ENCODE measurements around the gene TESMIN.
A peak's percentile ranks its signal among the peaks of the same experiment; 100 is the strongest.

TESMIN gene

DNA sequence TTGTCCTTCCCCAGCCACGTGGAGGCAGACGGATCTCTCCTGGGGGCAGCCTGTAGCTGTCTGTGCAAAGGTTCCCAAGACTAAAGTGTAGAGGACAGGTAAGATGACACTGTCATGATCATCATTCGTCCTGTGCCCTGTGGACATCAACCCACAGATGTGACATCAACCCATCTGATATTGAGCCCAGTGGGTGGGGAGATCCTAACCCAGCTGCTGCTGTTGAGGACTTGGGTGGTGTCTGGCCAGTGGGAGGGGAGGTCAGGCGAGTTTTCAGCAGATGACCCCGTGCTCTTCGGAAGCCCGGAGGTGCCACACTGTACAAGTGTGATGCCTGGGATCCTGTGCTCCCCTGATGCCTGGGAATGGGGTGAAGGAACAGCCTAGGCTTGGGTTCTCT is 68.2 kb downstream of the TESMIN start:
- no peak for DNase-seq (ENCODE audit: low read depth)

GRCh38 chr11:68682531-68682961 is 68.8 kb downstream of the TESMIN start:
- DNase-seq (ENCODE audit: low read depth): no peak

DNA sequence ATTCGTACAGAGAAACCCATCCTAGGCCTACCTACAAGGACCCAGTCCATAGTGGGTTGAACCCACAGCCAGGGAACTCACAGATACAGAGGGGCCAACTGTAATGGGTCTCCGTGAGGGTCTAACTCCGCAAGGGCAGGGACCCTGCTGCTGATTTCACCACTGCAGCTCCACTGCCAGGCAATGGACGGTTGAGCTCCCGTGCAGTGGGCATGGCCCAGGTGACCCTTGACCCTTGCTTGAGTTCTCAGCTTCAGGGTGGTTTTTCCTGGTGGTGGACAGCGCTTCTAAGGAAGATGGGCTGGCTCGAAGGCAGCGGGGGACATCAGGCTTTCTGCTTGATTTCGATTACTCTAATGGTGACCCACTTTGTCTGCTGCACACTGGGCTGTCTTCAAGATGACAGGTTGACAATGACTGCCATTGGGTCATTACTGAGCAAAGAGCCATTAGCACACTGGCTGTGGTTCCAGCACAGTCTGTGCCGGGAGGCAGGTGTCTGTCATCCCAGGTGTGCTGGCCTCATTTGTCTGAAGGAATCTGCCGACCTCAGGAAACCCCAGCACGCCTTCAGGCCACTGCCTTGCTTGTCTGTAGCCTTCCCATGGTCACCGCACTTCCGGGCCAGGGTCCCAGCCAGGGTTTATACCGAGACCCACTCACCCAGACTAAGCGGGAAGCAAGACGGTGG is 70.6 kb downstream of the TESMIN start:
- no peak for DNase-seq (ENCODE audit: low read depth)

GRCh38 chr11:68678031-68678441 is 73.3 kb downstream of the TESMIN start:
- DNase-seq (ENCODE audit: low read depth): no peak

DNA sequence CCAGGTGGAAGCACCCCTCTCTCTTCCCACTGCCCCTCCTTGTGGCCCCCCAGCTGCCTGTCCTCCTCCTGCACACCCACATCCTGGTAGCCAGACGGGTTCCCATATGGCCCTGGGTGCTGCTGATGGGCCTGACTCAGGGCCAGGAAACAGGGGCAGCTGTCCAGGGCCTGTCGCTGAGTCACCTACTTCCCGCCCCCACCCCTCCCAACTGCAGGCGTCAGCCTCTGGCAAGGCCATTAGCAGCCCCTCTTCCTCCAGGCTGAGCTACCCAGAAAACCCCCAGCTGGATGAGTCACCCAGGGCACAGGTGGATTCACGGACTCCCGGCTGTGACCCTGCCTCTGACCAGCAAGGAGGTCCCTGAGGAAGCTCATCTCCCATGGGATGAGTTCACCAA is 73.9 kb downstream of the TESMIN start:
- peak; percentile 73 for DNase-seq (ENCODE audit: low read depth)

DNA sequence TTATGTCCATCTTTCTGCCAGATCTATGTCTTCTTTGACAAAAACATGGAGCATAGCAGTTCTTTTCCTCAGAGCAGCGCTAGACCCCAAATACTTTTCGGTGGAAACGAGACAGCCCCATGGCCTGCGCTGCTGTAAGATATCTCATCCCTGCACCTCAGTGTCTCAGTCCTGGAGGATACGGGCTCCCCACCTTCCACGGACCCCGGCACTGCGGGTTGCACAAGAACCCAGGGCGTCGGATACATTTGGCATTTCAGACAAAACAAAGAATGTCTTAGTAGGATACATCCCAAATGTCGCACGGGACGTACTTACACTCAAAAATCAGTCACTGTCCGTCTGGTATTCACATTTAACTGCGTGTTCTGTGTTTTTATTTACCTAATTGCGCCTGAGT is 76.9 kb downstream of the TESMIN start:
- no peak for DNase-seq (ENCODE audit: low read depth)

- DNase-seq (ENCODE audit: low read depth): no peak
Observed at GRCh38 chr11:68673991-68674390, 77.3 kb downstream of the TESMIN start.

DNA sequence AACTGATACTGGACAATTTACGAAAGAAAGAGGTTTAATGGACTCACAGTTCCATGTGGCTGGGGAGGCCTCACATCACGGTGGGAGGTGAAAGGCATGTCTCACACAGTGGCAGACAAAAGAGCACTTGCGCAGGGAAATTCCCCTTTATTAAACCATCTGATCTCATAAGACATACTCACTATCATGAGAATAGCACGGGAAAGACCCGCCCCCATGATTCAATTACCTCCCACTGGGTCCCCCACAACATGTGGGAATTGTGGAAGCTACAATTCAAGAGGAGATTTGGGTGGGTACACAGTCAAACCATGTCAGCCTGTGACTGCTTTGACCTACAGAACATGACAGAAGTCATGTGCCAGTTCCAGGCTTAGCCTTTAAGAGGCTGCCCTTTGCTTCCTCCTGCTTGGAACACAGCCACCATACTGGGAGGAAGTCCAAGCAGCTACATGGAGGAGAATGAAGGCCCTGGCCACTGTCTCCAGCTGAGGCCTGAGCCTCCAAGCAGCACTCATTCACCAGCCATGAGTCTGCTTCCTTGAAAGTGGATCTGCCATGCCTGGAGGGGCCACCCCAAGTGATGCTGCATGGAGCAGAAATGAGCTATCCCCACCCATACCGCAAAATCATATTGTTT is 77.9 kb downstream of the TESMIN start:
- no peak for DNase-seq (ENCODE audit: low read depth)

- no peak for DNase-seq (ENCODE audit: low read depth)
Observed at GRCh38 chr11:68670208-68670992, 80.9 kb downstream of the TESMIN start.

DNA sequence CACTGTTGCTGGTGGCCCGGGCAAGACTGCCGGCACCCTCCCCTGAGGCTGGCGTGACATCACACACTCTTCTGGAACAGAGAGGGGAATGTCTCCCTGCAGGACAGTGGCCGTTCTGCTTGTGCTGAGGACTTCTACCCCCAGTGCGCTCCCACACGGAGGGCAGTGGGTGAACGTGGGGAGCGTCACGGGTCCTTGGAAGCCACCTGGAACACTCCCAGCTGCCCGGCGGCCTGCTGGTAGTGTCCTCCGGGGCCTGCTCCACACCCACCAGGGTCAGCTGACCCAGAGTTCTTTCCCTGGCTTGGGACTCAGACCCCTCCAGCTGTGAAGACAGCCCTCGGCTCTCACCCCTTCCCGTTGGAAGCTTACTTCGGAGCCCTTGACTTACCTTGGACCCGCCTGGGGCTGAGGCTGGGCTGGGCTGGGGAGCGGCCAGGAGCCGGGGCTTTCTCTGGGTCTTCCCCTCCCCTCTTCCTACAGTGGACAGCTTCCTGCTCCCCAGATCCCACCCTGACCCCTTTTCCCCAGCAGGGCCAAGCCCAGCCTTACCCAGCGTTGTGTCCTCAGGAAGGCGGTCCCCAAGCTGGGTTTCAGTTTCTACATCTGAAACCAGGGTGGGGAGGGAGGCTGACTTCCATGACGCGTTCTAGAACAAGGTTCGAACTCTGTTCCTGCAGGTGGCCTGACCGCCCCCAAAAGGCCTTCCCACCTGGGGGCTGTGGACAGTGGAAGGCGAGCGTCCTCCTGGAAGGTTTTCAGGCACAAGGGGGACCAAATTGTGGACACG is 81.8 kb downstream of the TESMIN start:
- DNase-seq (ENCODE audit: low read depth): no peak

DNA sequence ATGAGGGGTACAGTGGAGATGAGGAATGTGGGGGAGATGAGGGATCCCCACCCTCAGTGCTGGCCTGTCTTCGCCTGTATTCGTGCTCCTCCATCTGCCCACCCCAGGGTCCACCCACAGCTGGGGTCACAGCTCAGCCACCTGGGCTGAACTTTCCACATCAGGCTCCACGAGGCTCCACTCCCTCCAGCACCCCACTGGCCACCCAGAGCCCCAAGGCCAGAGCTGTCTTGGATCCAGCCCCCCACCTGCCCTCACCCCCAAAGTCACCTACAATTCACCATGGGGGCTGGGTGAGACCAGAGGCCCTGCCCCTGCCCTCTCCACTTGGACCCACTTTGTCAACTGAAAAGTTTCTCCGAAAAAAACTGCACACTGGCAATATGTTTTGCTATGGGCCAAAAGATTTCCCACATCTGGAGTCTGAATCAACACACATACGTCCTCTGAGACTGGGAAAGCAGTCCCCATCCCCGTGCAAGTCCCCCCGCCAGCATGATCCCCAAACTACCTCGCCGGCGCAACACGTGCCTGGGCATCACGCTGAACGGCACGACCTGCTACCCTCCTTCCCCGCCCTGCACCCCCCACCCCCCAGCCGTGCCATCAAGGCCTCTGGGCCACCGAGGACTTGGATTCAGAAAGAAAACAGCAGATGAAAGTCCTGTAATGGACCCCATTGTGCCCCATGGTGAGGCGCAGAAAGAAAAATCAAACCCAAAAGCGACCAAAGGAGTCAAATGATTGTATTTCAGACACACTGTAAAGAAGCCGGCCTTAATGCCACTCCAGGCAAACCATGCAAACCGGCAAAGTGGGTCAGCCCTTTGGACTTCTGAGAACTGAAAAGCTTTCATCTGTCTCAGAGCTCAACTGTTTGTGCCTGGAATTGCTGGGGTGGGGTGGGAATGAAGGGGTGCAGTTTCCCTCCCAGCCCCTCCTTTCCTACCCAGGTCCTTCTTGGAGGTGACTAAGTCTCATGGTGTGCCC is 83.5 kb downstream of the TESMIN start:
- no peak for DNase-seq (ENCODE audit: low read depth)

DNA sequence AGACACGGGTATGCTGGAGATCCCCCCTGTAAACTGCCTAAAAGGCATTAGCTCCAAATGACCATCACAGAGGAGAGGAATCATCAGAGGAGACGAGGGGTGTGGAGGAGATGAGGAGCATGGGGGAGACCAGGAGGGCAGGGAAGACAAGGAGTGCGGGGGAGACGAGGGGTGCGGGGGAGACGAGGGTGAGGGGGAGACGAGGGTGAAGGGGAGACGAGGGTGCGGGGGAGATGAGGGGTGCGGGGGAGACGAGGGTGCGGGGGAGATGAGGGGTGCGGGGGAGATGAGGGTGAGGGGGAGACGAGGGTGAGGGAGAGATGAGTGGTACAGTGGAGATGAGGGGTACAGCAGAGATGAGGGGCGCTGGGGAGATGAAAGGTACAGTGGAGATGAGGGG is 84.5 kb downstream of the TESMIN start:
- DNase-seq (ENCODE audit: low read depth): no peak

DNA sequence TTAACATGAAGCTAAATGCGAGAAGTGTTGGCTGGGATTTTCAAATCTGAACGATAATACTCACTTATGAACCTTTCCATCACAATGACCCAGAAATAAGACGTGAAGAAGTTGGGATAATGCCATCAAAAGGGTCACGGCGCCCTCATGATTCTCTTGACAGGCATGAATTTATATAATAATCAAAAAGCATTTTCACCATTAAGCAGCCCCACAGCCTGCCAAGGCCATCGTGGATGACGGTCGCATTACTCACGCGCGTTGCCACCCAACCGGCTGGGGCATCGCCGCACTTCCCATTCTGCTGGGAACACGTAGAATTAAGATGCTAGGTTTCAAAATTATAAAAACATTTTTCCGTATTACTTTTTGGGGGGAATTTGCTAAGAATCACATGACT is 85.9 kb downstream of the TESMIN start:
- DNase-seq (ENCODE audit: low read depth): no peak

DNA sequence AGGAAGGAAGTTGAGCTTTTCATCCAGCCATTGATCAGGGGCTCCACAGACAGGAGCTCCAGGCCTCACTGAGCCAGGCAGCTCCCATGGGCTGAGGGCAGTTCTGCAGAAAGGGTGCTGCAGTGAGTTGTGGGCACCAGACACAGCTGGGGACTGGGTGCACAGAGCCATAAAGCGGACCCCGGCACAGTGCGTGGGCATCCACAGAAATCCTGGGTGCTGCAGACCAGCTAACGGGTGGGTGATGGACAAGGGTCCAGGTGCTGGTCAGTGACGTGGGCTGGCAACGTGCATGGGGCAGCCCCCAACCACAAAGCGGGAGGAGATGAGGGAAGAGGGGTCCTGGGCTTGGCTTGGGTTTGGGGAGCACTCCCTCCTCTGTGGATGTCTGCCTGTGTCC is 86.4 kb downstream of the TESMIN start:
- DNase-seq (ENCODE audit: low read depth): no peak

- no peak for DNase-seq (ENCODE audit: low read depth)
Observed at GRCh38 chr11:68664141-68664540, 87.2 kb downstream of the TESMIN start.

DNA sequence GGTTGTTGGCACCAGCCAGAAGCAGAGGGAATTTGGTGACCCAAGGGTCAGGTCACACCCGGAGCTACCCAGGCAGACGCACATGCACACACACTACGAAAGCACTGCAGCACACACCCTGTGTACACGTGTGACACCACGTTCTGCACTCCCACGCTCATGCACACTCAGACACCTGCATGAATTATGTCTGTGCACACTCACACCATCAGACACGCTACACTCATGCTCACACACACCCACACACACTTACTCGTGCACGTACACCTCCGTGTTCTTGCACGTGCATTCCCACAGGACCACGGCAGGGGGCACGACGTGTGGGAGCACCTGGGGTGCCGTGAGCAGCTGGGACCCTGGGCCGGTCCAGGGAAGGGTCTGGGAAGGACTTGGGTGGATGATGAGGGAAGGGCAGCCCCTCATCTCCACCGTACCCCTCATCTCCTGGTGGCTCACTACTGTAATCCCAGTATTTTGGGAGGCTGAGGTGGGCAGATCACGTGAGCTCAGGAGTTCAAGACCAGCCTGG is 87.8 kb downstream of the TESMIN start:
- DNase-seq (ENCODE audit: low read depth): no peak

DNA sequence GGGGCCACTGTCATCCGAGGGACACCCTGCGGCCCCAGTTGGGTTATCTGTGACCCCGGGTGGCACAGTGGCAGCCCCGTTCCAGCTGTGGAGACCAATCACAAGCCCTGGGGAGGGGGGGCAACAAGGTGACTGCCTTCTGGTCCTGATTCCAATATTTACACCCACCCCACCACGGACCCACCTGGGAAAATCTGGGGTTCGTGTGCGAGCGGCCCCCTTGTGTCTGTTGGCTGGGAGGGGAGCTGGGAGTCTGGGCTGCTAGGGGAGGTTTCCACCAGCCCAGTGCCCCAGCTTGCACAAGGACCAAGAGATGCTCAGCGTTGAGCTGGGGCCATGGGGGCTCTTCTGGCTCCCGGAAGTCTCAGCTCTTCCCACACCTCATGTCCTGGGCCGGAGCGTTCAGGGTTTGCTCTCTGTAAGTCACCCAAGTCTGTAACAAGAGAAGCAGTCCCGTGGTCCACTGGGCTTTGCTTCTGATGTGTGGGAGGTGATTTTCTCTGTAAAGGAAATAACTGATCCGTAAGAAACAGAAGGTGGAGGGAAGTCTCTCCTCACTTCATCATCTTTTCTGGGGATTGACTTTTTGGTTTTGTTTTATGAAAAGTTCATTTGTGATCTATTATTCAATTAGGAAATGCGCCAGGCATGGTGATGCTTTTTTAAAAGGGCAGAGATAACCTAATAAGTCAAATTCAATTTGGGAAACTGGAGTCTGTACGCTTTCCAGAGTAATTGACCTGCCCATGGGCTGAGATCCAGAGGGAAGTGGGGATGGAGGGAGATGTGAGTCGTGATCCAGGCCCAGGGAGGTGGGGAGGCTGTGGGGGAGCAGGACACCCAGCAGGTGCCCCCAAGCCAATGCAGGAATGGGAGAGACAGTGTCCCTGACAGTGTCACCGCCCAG is 89.4 kb downstream of the TESMIN start:
- DNase-seq (ENCODE audit: low read depth): no peak

- DNase-seq (ENCODE audit: low read depth): no peak
Observed at GRCh38 chr11:68661014-68661413, 90.3 kb downstream of the TESMIN start.

- DNase-seq (ENCODE audit: low read depth): no peak
Observed at GRCh38 chr11:68660066-68660810, 91.1 kb downstream of the TESMIN start.

Measured in HS-5 (cell line).